ENCODE data around the gene ACO2.

DNA sequence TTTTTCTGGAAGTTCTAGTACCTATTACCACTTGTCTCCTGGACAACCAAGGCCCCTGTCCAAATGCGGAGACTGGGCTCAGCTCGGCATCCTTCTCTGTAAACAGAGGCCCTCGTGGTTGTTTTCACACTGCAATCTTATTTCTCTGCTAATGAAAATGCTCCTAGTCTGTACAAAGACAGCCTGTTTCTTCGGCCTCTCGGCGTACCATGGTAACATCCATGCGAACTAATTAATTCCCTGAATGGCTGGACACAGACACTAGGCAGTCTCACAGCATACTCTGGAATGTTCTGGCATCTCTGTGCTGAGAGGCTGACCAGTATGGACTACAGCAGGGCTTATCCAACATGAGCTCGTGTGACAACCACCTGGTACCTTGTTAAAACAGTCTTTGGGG, 69.7 kb downstream of the ACO2 start:
- TF ChIP-seq TAF1 (IDR thresholded peaks at IDR 0.05; ENCODE audit: borderline replicate concordance, insufficient read depth, low read length) (no peak), FOXP2 (optimal IDR thresholded peaks at IDR 0.05; ENCODE audit: borderline replicate concordance, extremely low read depth, extremely low read length, insufficient read depth) (no peak)
